NCI-H187 treated with DMSO at 0.1 percent for 48 hours (cell line): ENCODE data around the gene ALDH4A1.
A peak's percentile ranks its signal among the peaks of the same experiment; 100 is the strongest.
"Not testable (repeated sequence)": the region's sequence is repeated elsewhere in the genome, so short reads cannot be mapped to it uniquely, and the experiment has no call there.

Experiments
- DNase-seq: peaks from one replicate; lab custom pipeline; 2025; lab: John Stamatoyannopoulos, UW

The ALDH4A1 gene

GRCh38 chr1:18900303-18900841 is 2.0 kb downstream of the ALDH4A1 start:
- no peak for DNase-seq

DNA sequence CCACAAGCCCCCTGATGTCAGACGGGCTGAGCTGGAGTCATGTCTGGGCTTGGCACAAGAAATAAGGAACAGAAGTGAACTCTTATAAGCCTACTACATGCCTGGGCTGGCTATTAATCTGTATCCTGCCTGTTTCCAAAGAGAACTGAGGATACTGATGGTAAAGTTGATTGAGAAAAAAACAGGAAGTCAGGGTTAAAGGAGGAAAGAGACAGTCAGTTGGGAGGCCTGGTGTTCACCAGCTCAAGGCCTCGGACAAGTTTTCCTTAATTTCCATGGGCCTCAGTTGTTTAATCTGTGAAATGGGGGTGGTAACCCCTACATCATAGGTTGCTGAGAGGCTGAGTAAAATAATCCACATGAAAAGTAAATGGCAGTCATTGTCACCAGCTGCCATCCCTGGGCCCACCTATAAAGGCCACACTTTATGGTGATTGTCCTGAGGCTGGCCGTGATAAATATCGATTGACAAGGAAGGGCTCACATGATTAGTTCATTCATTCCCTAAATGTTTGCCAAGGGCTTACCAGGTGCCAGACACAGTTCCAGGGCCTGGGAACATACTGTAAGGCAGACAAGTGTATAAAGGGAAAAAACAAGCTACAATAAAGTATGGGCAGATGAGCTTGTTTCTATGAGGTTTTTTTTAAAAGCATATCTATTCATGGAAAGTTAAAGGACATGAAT is 2.8 kb downstream of the ALDH4A1 start:
- no peak for DNase-seq

DNA sequence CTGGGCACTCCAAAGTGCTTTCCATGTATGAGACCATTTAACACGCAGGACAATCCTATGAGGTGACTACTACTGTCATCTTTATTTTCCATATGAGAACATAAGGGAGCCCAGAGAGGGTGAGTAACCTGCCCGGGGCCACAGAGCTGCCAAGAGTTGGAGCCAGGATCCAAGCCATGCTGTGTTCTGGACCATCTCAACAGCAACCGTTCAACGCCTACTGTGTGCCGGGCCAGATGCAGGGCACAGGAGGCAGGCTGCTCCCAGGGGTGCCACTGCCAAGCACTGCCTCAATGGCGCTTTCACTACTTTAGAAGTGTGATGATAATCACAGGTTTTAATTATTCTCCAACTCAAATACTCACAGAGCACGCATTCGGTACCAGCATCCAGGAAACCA is 3.8 kb downstream of the ALDH4A1 start:
- no peak for DNase-seq

GRCh38 chr1:18895317-18895716 is 7.0 kb downstream of the ALDH4A1 start:
- DNase-seq, result peak; percentile 22

DNA sequence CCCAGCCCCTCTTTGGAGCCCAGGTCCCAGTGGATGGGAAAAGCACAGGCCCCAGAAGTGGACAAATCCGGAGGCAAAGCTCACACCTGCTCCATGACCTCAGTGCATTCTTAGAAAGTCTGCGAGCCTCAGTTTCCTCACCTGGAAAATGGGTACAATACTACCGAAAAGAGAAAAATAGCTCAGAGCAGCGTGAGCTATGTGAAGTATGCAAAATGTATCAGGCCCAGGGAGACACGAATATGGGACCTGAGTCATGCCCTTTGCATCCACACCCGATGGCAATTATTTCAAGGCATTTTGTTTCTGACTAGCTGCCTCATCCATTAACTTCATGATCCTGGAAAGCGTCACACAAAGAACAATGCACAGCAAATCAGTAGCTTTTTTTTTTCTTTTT is 9.2 kb downstream of the ALDH4A1 start:
- DNase-seq, result no peak

GRCh38 chr1:18891858-18892257 is 10.5 kb downstream of the ALDH4A1 start:
- not testable (repeated sequence) for DNase-seq

GRCh38 chr1:18891426-18891780 is 11.0 kb downstream of the ALDH4A1 start:
- no peak for DNase-seq

DNA sequence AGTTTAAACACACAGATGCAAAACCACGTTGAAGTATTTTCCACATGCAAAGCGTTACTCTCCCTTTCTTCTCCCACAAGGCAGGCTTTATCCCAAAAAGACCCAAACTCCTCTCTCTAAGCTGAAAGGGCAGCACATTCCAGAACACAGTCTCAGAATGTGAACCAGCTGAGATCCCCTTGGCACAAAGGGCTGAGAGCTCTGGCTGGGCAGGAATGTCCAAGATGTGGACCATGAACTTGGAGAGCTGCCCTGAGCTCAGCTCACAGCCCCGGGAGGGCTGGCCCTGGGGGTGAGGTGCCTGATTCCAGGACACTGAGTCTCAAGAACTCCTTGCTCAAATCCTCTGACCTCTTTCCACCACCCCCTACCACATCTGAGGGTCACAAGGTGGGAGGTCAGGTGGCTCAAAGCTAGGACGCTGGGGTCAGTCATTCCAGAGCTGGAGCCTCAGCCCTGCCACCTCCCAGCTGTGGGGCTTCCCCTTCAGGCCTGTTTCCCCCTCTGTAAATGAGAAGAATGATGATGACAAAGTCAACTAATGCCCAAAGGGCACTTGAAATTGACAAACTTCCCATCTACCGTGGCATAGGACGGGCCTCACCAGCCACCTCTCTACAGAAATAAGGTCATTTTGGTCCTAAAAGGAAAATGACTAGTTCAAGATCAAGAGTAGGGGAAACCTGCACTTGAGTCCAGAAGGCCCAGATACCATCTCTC is 11.5 kb downstream of the ALDH4A1 start:
- DNase-seq, result no peak

- DNase-seq, result no peak
Measured at GRCh38 chr1:18886003-18886335, 16.4 kb downstream of the ALDH4A1 start.

GRCh38 chr1:18885311-18886002 is 16.9 kb downstream of the ALDH4A1 start:
- DNase-seq, result no peak

DNA sequence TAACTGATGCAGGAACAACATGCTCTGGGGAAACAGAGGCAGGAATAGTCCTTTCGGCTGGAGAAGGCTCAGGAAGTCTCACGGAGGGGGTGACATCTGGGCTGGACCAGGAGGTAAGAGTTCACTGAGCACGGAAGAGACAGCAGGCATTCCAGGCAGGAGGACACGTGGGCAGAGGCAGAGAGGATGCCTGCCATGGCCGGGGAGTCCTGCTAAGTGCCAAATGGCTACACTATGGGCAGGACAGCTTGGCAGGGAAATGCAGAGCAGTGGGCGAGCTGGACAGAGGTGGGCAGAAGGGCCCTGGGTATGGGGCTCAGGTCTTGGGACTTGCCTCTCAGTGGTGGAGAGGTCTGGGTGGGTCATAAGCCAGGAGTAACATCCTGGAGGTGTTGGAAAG is 17.6 kb downstream of the ALDH4A1 start:
- DNase-seq, result no peak

- DNase-seq, result no peak
Measured at GRCh38 chr1:18884419-18884717, 18.0 kb downstream of the ALDH4A1 start.

DNA sequence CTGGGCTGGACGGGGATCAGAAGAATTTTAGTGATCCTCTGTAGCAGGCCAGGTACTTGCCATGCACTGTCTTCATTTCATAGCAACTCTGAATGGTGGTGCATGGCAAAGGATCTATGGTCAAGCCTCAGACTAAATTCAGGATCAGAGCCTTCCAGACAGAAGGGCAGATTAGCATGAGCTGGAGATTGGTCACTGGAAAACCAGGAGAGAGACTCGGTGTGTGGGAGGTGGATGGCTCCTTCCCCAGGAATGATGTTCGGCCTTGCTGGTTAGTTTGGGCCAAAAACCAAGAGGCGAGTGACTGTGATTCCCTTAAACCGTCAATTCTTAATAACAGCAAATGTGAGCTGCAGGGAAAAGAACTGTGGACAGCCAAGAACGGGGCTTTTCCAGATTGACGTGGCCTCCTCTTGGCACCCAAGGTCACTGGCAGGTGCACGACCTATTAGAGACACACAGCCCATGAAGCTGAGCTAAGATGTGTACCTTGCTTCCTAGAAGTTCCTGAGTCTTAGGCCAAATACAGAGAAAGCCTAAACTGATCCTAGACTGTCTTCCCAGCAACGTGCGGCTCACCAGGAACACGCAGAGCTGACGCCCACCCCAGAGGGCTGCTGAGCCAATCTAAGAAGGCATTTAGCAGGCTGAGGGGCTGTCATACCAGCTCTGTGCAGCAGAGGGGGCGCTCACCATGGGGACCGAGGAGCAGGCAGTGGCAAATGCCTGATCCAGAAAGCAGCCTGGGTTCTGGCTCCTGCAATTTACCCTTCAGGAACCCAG is 18.5 kb downstream of the ALDH4A1 start:
- DNase-seq, result no peak

GRCh38 chr1:18883079-18883478 is 19.3 kb downstream of the ALDH4A1 start:
- DNase-seq, result no peak

- DNase-seq, result no peak
Measured at GRCh38 chr1:18882486-18882885, 19.9 kb downstream of the ALDH4A1 start.

- no peak for DNase-seq
Measured at GRCh38 chr1:18881642-18882431, 20.5 kb downstream of the ALDH4A1 start.

- DNase-seq, result no peak
Measured at GRCh38 chr1:18881164-18881563, 21.2 kb downstream of the ALDH4A1 start.

DNA sequence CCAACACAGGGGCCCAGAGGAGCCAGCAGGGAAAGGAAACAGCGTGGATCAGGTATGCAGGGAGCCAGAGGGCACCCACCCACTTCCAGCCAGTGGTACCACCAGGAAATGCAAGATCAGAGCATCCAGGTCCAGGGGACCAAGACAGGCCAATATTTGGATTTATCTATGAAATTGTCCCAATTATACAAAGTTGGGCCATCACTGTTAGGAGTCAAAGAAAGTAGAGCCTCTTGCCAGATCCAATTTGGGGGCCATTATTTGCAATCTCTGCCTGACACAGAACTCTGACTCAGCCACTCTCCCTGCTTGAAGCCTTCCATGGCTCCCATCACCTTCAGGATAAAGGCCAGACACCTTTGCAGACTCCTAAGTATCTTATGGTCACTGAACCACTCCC is 21.8 kb downstream of the ALDH4A1 start:
- no peak for DNase-seq

DNA sequence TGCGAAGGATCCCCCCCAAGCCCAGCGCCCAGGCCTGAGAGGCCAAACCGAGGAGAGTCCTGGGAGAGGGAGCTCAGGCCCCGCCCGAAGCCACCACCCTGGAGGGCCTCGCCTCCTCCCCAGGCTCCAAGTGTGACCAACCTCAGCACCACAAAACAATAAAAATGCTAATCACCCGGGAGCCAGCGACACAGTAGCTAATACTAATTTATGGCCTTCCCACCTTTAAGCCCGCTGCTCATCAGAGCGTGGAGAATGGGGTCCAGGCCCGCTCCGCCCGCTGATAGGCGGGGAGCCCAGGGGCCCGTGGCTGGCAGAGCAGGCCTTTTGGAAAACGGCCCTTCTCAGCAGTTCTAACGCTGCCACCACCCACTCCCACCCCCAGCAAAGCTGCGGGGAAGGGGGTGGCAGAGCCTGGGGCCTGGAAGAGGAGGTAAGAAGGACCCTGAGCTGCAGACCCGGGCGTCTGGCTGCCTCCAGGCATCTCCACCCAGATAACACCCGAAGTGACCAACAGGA is 22.5 kb downstream of the ALDH4A1 start:
- no peak for DNase-seq

- DNase-seq, result no peak
Measured at GRCh38 chr1:18879215-18879790, 23.1 kb downstream of the ALDH4A1 start.
